H9 (cell line): Measurements from ENCODE around the gene PCDHGA9. TPM values are rescaled to one million over a fixed set of nuclear protein-coding genes. Genes with fewer than 3 reads are reported as not detected.
"Not testable (repeated sequence)": the region's sequence is repeated elsewhere in the genome, so short reads cannot be mapped to it uniquely, and the experiment has no call there.

Source experiments
- DNase-seq: peaks from one replicate; pipeline ENCODE4 v3.0.0-alpha.2; 2017
- H2AFZ ChIP-seq: one replicate; pipeline ENCODE4 v1.6.1; 2013; ENCODE audit warnings: mild to moderate bottlenecking, low read length, control low read depth, moderate library complexity
- H2AK5ac ChIP-seq: 2 replicates; pipeline ENCODE4 v1.6.1; 2013; ENCODE audit warnings: low read length, control low read depth, mixed read lengths; ENCODE audit not compliant: insufficient read length
- H2BK120ac ChIP-seq: one replicate; pipeline ENCODE4 v1.6.1; 2013; ENCODE audit warnings: low read depth, mild to moderate bottlenecking, low read length, control low read depth, inconsistent platforms; ENCODE audit not compliant: poor library complexity, severe bottlenecking
- H2BK12ac ChIP-seq: 2 replicates; pipeline ENCODE4 v1.6.1; 2013; ENCODE audit warnings: low read length, control low read depth, mixed read lengths, low read depth; ENCODE audit not compliant: insufficient read length
- H2BK15ac ChIP-seq: 2 replicates; pipeline ENCODE4 v1.6.1; 2013; ENCODE audit warnings: low read depth, low read length, control low read depth
- H2BK20ac ChIP-seq: one replicate; pipeline ENCODE4 v1.6.1; 2013; ENCODE audit warnings: low read depth, mild to moderate bottlenecking, low read length, control low read depth, inconsistent platforms; ENCODE audit not compliant: poor library complexity, severe bottlenecking
- H2BK5ac ChIP-seq: 2 replicates; pipeline ENCODE4 v1.6.1; 2013; ENCODE audit warnings: low read length, control low read depth, mixed read lengths; ENCODE audit not compliant: insufficient read length
- H3K14ac ChIP-seq: 2 replicates; pipeline ENCODE4 v1.6.1; 2013; ENCODE audit warnings: low read length, control low read depth; ENCODE audit not compliant: insufficient read depth
- H3K18ac ChIP-seq: 2 replicates; pipeline ENCODE4 v1.6.1; 2013; ENCODE audit warnings: low read depth, mild to moderate bottlenecking, mixed read lengths, low read length, control low read depth; ENCODE audit not compliant: insufficient read length
- H3K23ac ChIP-seq: 2 replicates; pipeline ENCODE4 v1.6.1; 2013; ENCODE audit warnings: low read length, control low read depth, mixed read lengths, low read depth; ENCODE audit not compliant: insufficient read length
- H3K23me2 ChIP-seq: 2 replicates; pipeline ENCODE4 v1.6.1; 2013; ENCODE audit warnings: low read depth, mild to moderate bottlenecking, mixed read lengths, low read length, control low read depth; ENCODE audit not compliant: insufficient read length, poor library complexity, severe bottlenecking
- H3K27ac ChIP-seq: 2 replicates; pipeline ENCODE4 v1.5.1; 2013; ENCODE audit warnings: low read length, control low read depth, mixed read lengths, low read depth; ENCODE audit not compliant: insufficient read length
- H3K27me3 ChIP-seq: 2 replicates; pipeline ENCODE4 v1.6.1; 2013; ENCODE audit warnings: low read length, control low read depth, inconsistent platforms; ENCODE audit not compliant: insufficient read depth
- H3K4ac ChIP-seq: 2 replicates; pipeline ENCODE4 v1.6.1; 2013; ENCODE audit warnings: low read depth, mild to moderate bottlenecking, control low read depth, inconsistent platforms, low read length, moderate library complexity
- H3K4me1 ChIP-seq: 2 replicates; pipeline ENCODE4 v1.6.1; 2013; ENCODE audit warnings: low read length, control low read depth, inconsistent platforms; ENCODE audit not compliant: insufficient read depth
- H3K4me2 ChIP-seq: 2 replicates; pipeline ENCODE4 v1.6.1; 2013; ENCODE audit warnings: low read length, control low read depth, mixed read lengths; ENCODE audit not compliant: insufficient read length, insufficient read depth
- H3K56ac ChIP-seq: 2 replicates; pipeline ENCODE4 v1.6.1; 2013; ENCODE audit warnings: low read depth, mild to moderate bottlenecking, mixed read lengths, low read length, control low read depth; ENCODE audit not compliant: insufficient read length
- H3K79me1 ChIP-seq: 2 replicates; pipeline ENCODE4 v1.6.1; 2013; ENCODE audit warnings: low read depth, mild to moderate bottlenecking, moderate library complexity, low read length, control low read depth, inconsistent platforms; ENCODE audit not compliant: insufficient read depth, poor library complexity, severe bottlenecking
- H3K79me2 ChIP-seq: 2 replicates; pipeline ENCODE4 v1.6.1; 2013; ENCODE audit warnings: low read length, control low read depth, inconsistent platforms; ENCODE audit not compliant: insufficient read depth
- H3K9ac ChIP-seq: 2 replicates; pipeline ENCODE4 v1.6.1; 2013; ENCODE audit warnings: low read length, control low read depth, mixed read lengths; ENCODE audit not compliant: insufficient read length; ENCODE audit errors: extremely low read depth
- H3K9me3 ChIP-seq: one replicate; pipeline ENCODE4 v1.6.1; 2013; ENCODE audit warnings: low read depth, low read length, inconsistent platforms; ENCODE audit not compliant: control insufficient read depth
- H3T11ph ChIP-seq: one replicate; pipeline ENCODE4 v1.6.1; 2013; ENCODE audit warnings: mild to moderate bottlenecking, low read length, control low read depth, inconsistent platforms
- H4K20me1 ChIP-seq: one replicate; pipeline ENCODE4 v1.6.1; 2013; ENCODE audit not compliant: control insufficient read depth, insufficient read length, insufficient read depth
- H4K5ac ChIP-seq: 2 replicates; pipeline ENCODE4 v1.6.1; 2013; ENCODE audit warnings: low read depth, mild to moderate bottlenecking, mixed read lengths, low read length, control low read depth; ENCODE audit not compliant: insufficient read length
- H4K8ac ChIP-seq: replicated peaks from 2 replicates; pipeline ENCODE4 v1.6.1; 2013; ENCODE audit warnings: low read length, control low read depth, mixed read lengths, low read depth; ENCODE audit not compliant: insufficient read length
- H4K91ac ChIP-seq: 2 replicates; pipeline ENCODE4 v1.6.1; 2013; ENCODE audit warnings: low read depth, mild to moderate bottlenecking, moderate library complexity, mixed read lengths, low read length, control low read depth; ENCODE audit not compliant: insufficient read length
- H3K27ac Mint-ChIP-seq, 3 experiments: 2 replicates in 2 of 3; 3 replicates in 1 of 3; pipeline ENCODE4 v1.8.0; 2020 to 2021; ENCODE audit warnings: mixed read lengths in 3 of 3, mild to moderate bottlenecking in 1 of 3, moderate library complexity in 1 of 3
- H3K27me3 Mint-ChIP-seq: 2 replicates; pipeline ENCODE4 v1.8.0; 2021; ENCODE audit warnings: low read depth, mild to moderate bottlenecking, moderate library complexity, mixed read lengths
- H3K36me3 Mint-ChIP-seq, 3 experiments: 2 replicates in 2 of 3; 3 replicates in 1 of 3; pipeline ENCODE4 v1.8.0; 2020 to 2021; ENCODE audit warnings: low read depth in 3 of 3, mixed read lengths in 3 of 3; ENCODE audit not compliant: insufficient read depth in 1 of 3
- H3K4me1 Mint-ChIP-seq, 2 experiments: 2 replicates each; pipeline ENCODE4 v1.8.0; 2020; ENCODE audit warnings: mixed read lengths in 2 of 2
- H3K4me3 Mint-ChIP-seq, 2 experiments: 2 replicates in 1 of 2; 3 replicates in 1 of 2; pipeline ENCODE4 v1.8.0; 2020 to 2021; ENCODE audit warnings: mild to moderate bottlenecking in 2 of 2, mixed read lengths in 2 of 2, moderate library complexity in 1 of 2
- H3K9me3 Mint-ChIP-seq, 2 experiments: 2 replicates in 1 of 2; 3 replicates in 1 of 2; pipeline ENCODE4 v1.8.0; 2020; ENCODE audit warnings: mild to moderate bottlenecking in 2 of 2, mixed read lengths in 2 of 2, moderate library complexity in 1 of 2
- CTCF ChIP-seq: fragments of 200-600 bp; sonication (generic); conservative IDR thresholded peaks from 3 replicates; pipeline ENCODE4 v1.8.0; 2021; ENCODE audit warnings: antibody characterized with exemption, mild to moderate bottlenecking
- WGBS: extraction: QIAGEN DNeasy Blood & Tissue Kit; methylation state at CpG from one replicate; pipeline ENCODE4 v1.1.7; 2013; ENCODE audit warnings: missing lambda C conversion rate, low lambda C conversion rate, mixed read lengths; ENCODE audit not compliant: insufficient read length; ENCODE audit errors: extremely low coverage; 5-methylcytosine and 5-hydroxymethylcytosine counted together
- total RNA-seq: library from RNA; stranded (reverse); gene quantifications from 2 replicates; pipeline ENCODE4 v1.2.1, GENCODE V29; 2021

PCDHGA9 gene
- total RNA-seq, 1 experiment from 2014 or later: 1.3 TPM

- Histone ChIP-seq H3K79me2 (no peaks in the 10 kb centered on the region), H3K4ac (no peak overlapping the region), H3K27ac (no peak overlapping the region), H4K5ac (no peak overlapping the region), H3T11ph (no peak overlapping the region), H3K14ac (no peak overlapping the region), H3K18ac (no peak overlapping the region), H2BK15ac (no peak overlapping the region), H2BK12ac (no peak overlapping the region), H2BK20ac (no peak overlapping the region), H4K91ac (no peak overlapping the region), H3K56ac (no peak overlapping the region), H3K4me2 (no peak overlapping the region), H3K79me1 (no peaks in the 10 kb centered on the region), H3K9ac (no peak overlapping the region), H4K20me1 (no peaks in the 10 kb centered on the region), H4K8ac (no peak overlapping the region), H2AK5ac (no peak overlapping the region), H3K4me1 (0 out of 2 replicates have a peak, but pooled peaks cover 2% of the 10 kb centered on the region), H3K9me3 (peaks cover 50% of the 10 kb centered on the region), H3K23ac (no peak overlapping the region), H2AFZ (no peak overlapping the region), H3K23me2 (no peaks in the 10 kb centered on the region), H2BK120ac (no peak overlapping the region), H3K27me3 (no peaks in the 10 kb centered on the region), H2BK5ac (no peak overlapping the region)
- DNase-seq: no peak
- Mint-ChIP-seq H3K36me3 (peaks cover 29 to 61% (median 54%) of the 10 kb centered on the region in 3 experiments), H3K27me3 (peaks cover 9% of the 10 kb centered on the region), H3K4me1 (no peaks in the 10 kb centered on the region), H3K4me3 (no peak overlapping the region), H3K9me3 (peaks cover 60 to 76% of the 10 kb centered on the region in 2 experiments), H3K27ac (no peak overlapping the region)
- no peak for TF ChIP-seq CTCF
- no CpG with 5 or more reads among the region's 21 CpGs for WGBS
These were observed 9.3 kb upstream of the PCDHGA9 start for GRCh38 chr5:141393267-141393666.

- not testable (repeated sequence) for H3K4ac ChIP-seq, H3K4me1 Mint-ChIP-seq, H4K20me1 ChIP-seq, H3K23ac ChIP-seq, H3K79me2 ChIP-seq, H3K27me3 ChIP-seq, H3K14ac ChIP-seq, H3T11ph ChIP-seq, H2AFZ ChIP-seq, H2BK15ac ChIP-seq, H3K79me1 ChIP-seq, DNase-seq, H3K56ac ChIP-seq, H4K8ac ChIP-seq, H2BK120ac ChIP-seq, H3K27ac Mint-ChIP-seq, H3K18ac ChIP-seq, H3K4me1 ChIP-seq, H3K27ac ChIP-seq, H2BK5ac ChIP-seq, H3K23me2 ChIP-seq, H4K91ac ChIP-seq, H3K9ac ChIP-seq, H3K27me3 Mint-ChIP-seq, H3K4me2 ChIP-seq, H2BK12ac ChIP-seq, H2AK5ac ChIP-seq, H2BK20ac ChIP-seq, H4K5ac ChIP-seq, H3K4me3 Mint-ChIP-seq
- no CpG with 5 or more reads among the region's 53 CpGs for WGBS
- peaks cover 47% of the 10 kb centered on the region for H3K9me3 ChIP-seq
- peaks cover 32 to 58% (median 56%) of the 10 kb centered on the region in 3 experiments for H3K36me3 Mint-ChIP-seq
- H3K9me3 Mint-ChIP-seq: peaks cover 63 to 73% of the 10 kb centered on the region in 2 experiments
These were observed 8.0 kb upstream of the PCDHGA9 start for GRCh38 chr5:141394401-141395187.
